IMR-90 (cell line): ENCODE measurements around the gene ACSL3. TPM values are rescaled to one million over a fixed set of nuclear protein-coding genes. Genes with fewer than 3 reads are reported as not detected.

Experiments
- ATAC-seq: fragments of 200-7000 bp; cut with Tn5 transposase; 2 replicates; pipeline ENCODE4 v1.9.1; 2020; ENCODE audit warnings: low read depth, mild to moderate bottlenecking, moderate library complexity
- BruUV-seq: library from RNA; stranded (reverse); fragments of 400-500 nt; replicated peaks from 2 replicates; lab custom pipeline; 2021; lab: Mats Ljungman, UMichigan
- CTCF ChIA-PET: fragments of 300-600 bp; formaldehyde crosslinking; extraction: SDS; loops from one replicate; lab custom pipeline; 2021; ENCODE audit warnings: antibody characterized with exemption; lab: Yijun Ruan, JAX
- POLR2A ChIA-PET: fragments of 300-600 bp; sonication (Branson Sonifier 250); formaldehyde crosslinking; loops from one replicate; lab custom pipeline; 2022; ENCODE audit warnings: antibody characterized with exemption; ENCODE audit not compliant: unreplicated experiment; lab: Charles Lee
- DNase-seq: peaks from one replicate; pipeline ENCODE4 v3.0.0; 2013
- H2AFZ ChIP-seq: replicated peaks from 2 replicates; pipeline ENCODE3; 2013; ENCODE audit warnings: low read length, mild to moderate bottlenecking; ENCODE audit not compliant: poor library complexity
- H2AK5ac ChIP-seq: 2 replicates; pipeline ENCODE4 v1.6.1; 2013; ENCODE audit warnings: low read depth, low read length, inconsistent platforms
- H2AK9ac ChIP-seq: replicated peaks from 2 replicates; pipeline ENCODE3; 2013; ENCODE audit warnings: mild to moderate bottlenecking, low read depth, low read length, moderate library complexity; ENCODE audit not compliant: poor library complexity
- H2BK120ac ChIP-seq: 2 replicates; pipeline ENCODE4 v1.6.1; 2013; ENCODE audit warnings: low read depth, low read length, inconsistent platforms
- H2BK15ac ChIP-seq: 3 replicates; pipeline ENCODE4 v1.6.1; 2013; ENCODE audit warnings: low read depth, low read length, inconsistent platforms
- H2BK20ac ChIP-seq: 2 replicates; pipeline ENCODE4 v1.6.1; 2013; ENCODE audit warnings: low read depth, mild to moderate bottlenecking, inconsistent platforms, low read length, moderate library complexity
- H2BK5ac ChIP-seq: 2 replicates; pipeline ENCODE4 v1.6.1; 2013; ENCODE audit warnings: mild to moderate bottlenecking, low read depth, low read length, inconsistent platforms; ENCODE audit not compliant: poor library complexity, severe bottlenecking
- H3K14ac ChIP-seq: replicated peaks from 2 replicates; pipeline ENCODE4 v1.6.1; 2013; ENCODE audit warnings: low read depth, low read length, inconsistent platforms
- H3K18ac ChIP-seq: 2 replicates; pipeline ENCODE4 v1.6.1; 2013; ENCODE audit warnings: low read depth, low read length, control low read depth
- H3K23ac ChIP-seq: 2 replicates; pipeline ENCODE4 v1.6.1; 2013; ENCODE audit warnings: low read depth, low read length, inconsistent platforms
- H3K27ac ChIP-seq: 2 replicates; pipeline ENCODE4 v1.5.1; 2013; ENCODE audit warnings: mild to moderate bottlenecking, control low read depth, low read length; ENCODE audit not compliant: insufficient read depth
- H3K27me3 ChIP-seq: 2 replicates; pipeline ENCODE4 v1.6.1; 2013; ENCODE audit warnings: low read length; ENCODE audit not compliant: control insufficient read depth, insufficient read depth
- H3K36me3 ChIP-seq: 2 replicates; pipeline ENCODE4 v1.6.1; 2013; ENCODE audit warnings: low read length, mixed read lengths; ENCODE audit not compliant: control insufficient read depth, insufficient read depth
- H3K4ac ChIP-seq: 2 replicates; pipeline ENCODE4 v1.6.1; 2013; ENCODE audit warnings: low read depth, low read length, inconsistent platforms
- H3K4me1 ChIP-seq: 2 replicates; pipeline ENCODE4 v1.6.1; 2013; ENCODE audit warnings: low read length, mixed read lengths; ENCODE audit not compliant: control insufficient read depth, insufficient read depth
- H3K4me2 ChIP-seq: 2 replicates; pipeline ENCODE4 v1.6.1; 2013; ENCODE audit warnings: low read depth, mild to moderate bottlenecking, control low read depth, low read length, moderate library complexity
- H3K4me3 ChIP-seq: 2 replicates; pipeline ENCODE4 v1.5.1; 2013; ENCODE audit warnings: low read depth, mild to moderate bottlenecking, control low read depth, low read length, moderate library complexity; ENCODE audit not compliant: insufficient read depth
- H3K56ac ChIP-seq: 2 replicates; pipeline ENCODE4 v1.6.1; 2013; ENCODE audit warnings: low read length, inconsistent platforms; ENCODE audit not compliant: insufficient read depth; ENCODE audit errors: extremely low read depth
- H3K79me1 ChIP-seq, 2 experiments: 2 replicates each; pipeline ENCODE4 v1.6.1; 2013; ENCODE audit warnings: low read length in 2 of 2, inconsistent platforms in 1 of 2, low read depth in 1 of 2
- H3K9ac ChIP-seq: 2 replicates; pipeline ENCODE4 v1.6.1; 2013; ENCODE audit warnings: low read depth, low read length, control low read depth
- H3K9me1 ChIP-seq: 2 replicates; pipeline ENCODE4 v1.6.1; 2013; ENCODE audit warnings: low read length, inconsistent platforms; ENCODE audit not compliant: insufficient read depth
- H3K9me3 ChIP-seq: 2 replicates; pipeline ENCODE4 v1.6.1; 2013; ENCODE audit warnings: low read length; ENCODE audit not compliant: control insufficient read depth, insufficient read depth
- H4K20me1 ChIP-seq: 2 replicates; pipeline ENCODE4 v1.6.1; 2013; ENCODE audit warnings: low read length, inconsistent platforms; ENCODE audit not compliant: insufficient read depth
- H4K5ac ChIP-seq: 2 replicates; pipeline ENCODE4 v1.6.1; 2013; ENCODE audit warnings: mild to moderate bottlenecking, low read depth, low read length, control low read depth
- H4K8ac ChIP-seq, 2 experiments: 2 replicates each; pipeline ENCODE4 v1.6.1; 2013; ENCODE audit warnings: low read depth in 2 of 2, low read length in 2 of 2, control low read depth in 1 of 2, inconsistent platforms in 1 of 2
- H4K91ac ChIP-seq: 2 replicates; pipeline ENCODE4 v1.6.1; 2013; ENCODE audit warnings: low read depth, low read length, inconsistent platforms; ENCODE audit not compliant: insufficient read depth
- RCOR1 ChIP-seq: IDR thresholded peaks from 2 replicates; pipeline ENCODE4 v1.6.1; 2012; ENCODE audit warnings: mild to moderate bottlenecking, low read length, improper control_type of control experiment; ENCODE audit not compliant: insufficient replicate concordance
- RFX5 ChIP-seq: IDR thresholded peaks from 2 replicates; pipeline ENCODE4 v1.8.0; 2012; ENCODE audit warnings: low read depth, mild to moderate bottlenecking, low read length, moderate library complexity
- WGBS, 2 experiments: methylation state at CpG; one replicate each; pipeline versions ENCODE4 v1.1.5 to v1.1.7; 2013; ENCODE audit warnings: missing lambda C conversion rate in 2 of 2; ENCODE audit not compliant: insufficient read length in 1 of 2; ENCODE audit errors: extremely low coverage in 2 of 2; 5-methylcytosine and 5-hydroxymethylcytosine counted together
- dilution Hi-C: fragments of 300-500 bp; cut with HindIII; formaldehyde crosslinking; loops from one replicate; pipeline ENCODE4 v1.14.3; 2018; ENCODE audit warnings: low sequenced_read_pairs; ENCODE audit not compliant: unreplicated experiment
- in situ Hi-C: fragments of 300-500 bp; cut with MboI; formaldehyde crosslinking; loops from 3 replicates; pipeline ENCODE4 v1.14.3; 2019; ENCODE audit warnings: low sequenced_read_pairs, inconsistent platforms, mixed read lengths
- intact Hi-C: fragments of 100-400 bp; cut with micrococcal nuclease; formaldehyde crosslinking; loops from 2 replicates; pipeline ENCODE4 v1.10.0; 2022
- polyA plus RNA-seq, 3 experiments: library from polyadenylated mRNA; depleted of rRNA; stranded (reverse); fragments of >200 nt; gene quantifications; 2 replicates each; pipeline ENCODE4 v1.2.3, GENCODE V29; 2012; ENCODE audit warnings: low replicate concordance in 1 of 3
- total RNA-seq: library from RNA; depleted of rRNA; stranded (reverse); fragments of >200 nt; gene quantifications from 2 replicates; pipeline ENCODE4 v1.2.3, GENCODE V29; 2012

Gene ACSL3
- total and polyA plus RNA-seq, 2 of the 4 experiments (the other 2 are of a cell fraction), result 31.0 to 84.2 TPM

GRCh38 chr2:222964376-222965031, 103.7 kb downstream of the ACSL3 start:
- intact Hi-C loops, result no loop called here
- ChIA-PET POLR2A (no interaction called here), CTCF (no interaction called here)

More at GRCh38 chr2:222964376-222965031, 103.7 kb downstream of the ACSL3 start:
- Histone ChIP-seq H3K4ac (no peak overlapping the region), H2AK9ac (no peak overlapping the region), H3K27me3 (no peaks in the 10 kb centered on the region), H2BK15ac (no peak overlapping the region), H2BK120ac (no peak overlapping the region), H2BK5ac (no peak overlapping the region), H4K20me1 (no peaks in the 10 kb centered on the region), H4K8ac (no peak overlapping the region), H3K4me2 (no peak overlapping the region), H2AK5ac (no peak overlapping the region), H3K18ac (no peak overlapping the region), H4K91ac (no peak overlapping the region), H2BK20ac (no peak overlapping the region), H3K23ac (no peak overlapping the region), H2AFZ (no peak overlapping the region), H3K14ac (no peak overlapping the region), H3K27ac (no peak overlapping the region), H3K56ac (no peak overlapping the region), H3K4me1 (peaks cover 7% of the 10 kb centered on the region), H3K9me1 (peaks cover 8% of the 10 kb centered on the region; the same call in 1 of the 2 replicates), H3K79me1 (no peaks in the 10 kb centered on the region), H4K5ac (no peak overlapping the region), H3K36me3 (no peaks in the 10 kb centered on the region), H3K9me3 (no peaks in the 10 kb centered on the region), H3K9ac (no peak overlapping the region), H3K4me3 (no peak overlapping the region)
- ATAC-seq (no peak), DNase-seq (no peak)
- 75% methylated on average over 6 of the region's 11 CpGs; no CpG with 5 or more reads in 1 of the 2 experiments for WGBS, 2 experiments
- in situ Hi-C loops, result no loop called here
- TF ChIP-seq RCOR1 (no peak), RFX5 (no peak)
- no TSS peak for BruUV-seq
- dilution Hi-C loops, result no loop called here
